ENCODE results near the gene HSPE1.

Gene HSPE1

GRCh38 chr2:197486175-197486574 lies 14.0 kb upstream of the HSPE1 start:
- no peak overlapping the region for H3K4me3 ChIP-seq (ENCODE audit: low read length)
- no peak for TF ChIP-seq CTCF (conservative IDR thresholded peaks at IDR 0.05; ENCODE audit: low read depth, low read length)
- DNase-seq (ENCODE audit: low read depth) = no peak

- H3K4me3 ChIP-seq (ENCODE audit: low read length) = no peak overlapping the region
- no peak for DNase-seq (ENCODE audit: low read depth)
- TF ChIP-seq CTCF (conservative IDR thresholded peaks at IDR 0.05; ENCODE audit: low read depth, low read length) = no peak
Measured at GRCh38 chr2:197487385-197487784, 12.8 kb upstream of the HSPE1 start.

GRCh38 chr2:197495433-197496134 lies 4.6 kb upstream of the HSPE1 start:
- no peak for TF ChIP-seq CTCF (conservative IDR thresholded peaks at IDR 0.05; ENCODE audit: low read depth, low read length)
- no peak for DNase-seq (ENCODE audit: low read depth)
- H3K4me3 ChIP-seq (ENCODE audit: low read length) = no peak overlapping the region

- H3K4me3 ChIP-seq (ENCODE audit: low read length) = no peak overlapping the region
- DNase-seq (ENCODE audit: low read depth) = no peak
- no peak for TF ChIP-seq CTCF (conservative IDR thresholded peaks at IDR 0.05; ENCODE audit: low read depth, low read length)
Measured at GRCh38 chr2:197496695-197497094, 3.5 kb upstream of the HSPE1 start.

GRCh38 chr2:197497326-197497725 lies 2.9 kb upstream of the HSPE1 start:
- DNase-seq (ENCODE audit: low read depth) = no peak
- no peak for TF ChIP-seq CTCF (conservative IDR thresholded peaks at IDR 0.05; ENCODE audit: low read depth, low read length)
- peak overlapping the region; percentile 91 for H3K4me3 ChIP-seq (ENCODE audit: low read length)

GRCh38 chr2:197498235-197498936 lies 1.8 kb upstream of the HSPE1 start:
- DNase-seq (ENCODE audit: low read depth) = peak; percentile 11
- peak overlapping the region; percentile 91 for H3K4me3 ChIP-seq (ENCODE audit: low read length)
- TF ChIP-seq CTCF (conservative IDR thresholded peaks at IDR 0.05; ENCODE audit: low read depth, low read length) = no peak

Data from retinal pigment epithelial cell (primary cell).